OCI-LY7 (cell line): ENCODE measurements around the gene RAD51B. TPM values are rescaled to one million over a fixed set of nuclear protein-coding genes. Genes with fewer than 3 reads are reported as not detected.

Source experiments
- BruUV-seq: library from RNA; stranded (reverse); fragments of 400-500 nt; replicated peaks from 2 replicates; lab custom pipeline; 2021; lab: Mats Ljungman, UMichigan
- CTCF ChIA-PET: fragments of 300-600 bp; sonication (Branson Sonifier 250); formaldehyde crosslinking; loops from one replicate; lab custom pipeline; 2022; ENCODE audit warnings: antibody characterized with exemption; ENCODE audit not compliant: unreplicated experiment; lab: Charles Lee
- POLR2A ChIA-PET: fragments of 300-600 bp; sonication (Branson Sonifier 250); formaldehyde crosslinking; loops from one replicate; lab custom pipeline; 2022; ENCODE audit warnings: antibody characterized with exemption; lab: Charles Lee
- DNase-seq: peaks from one replicate; pipeline ENCODE4 v3.0.0-alpha.2; 2015; ENCODE audit warnings: low spot score
- H2AFZ ChIP-seq: fragments of 200-600 bp; sonication (generic), shearing (Covaris generic); 2 replicates; pipeline ENCODE4 v1.6.1; 2014; ENCODE audit warnings: mild to moderate bottlenecking, antibody characterized with exemption, low read length, moderate library complexity
- H3K27ac ChIP-seq: fragments of 200-600 bp; sonication (generic); 2 replicates; pipeline ENCODE4 v1.5.1; 2014; ENCODE audit warnings: mixed run types, low read depth, mild to moderate bottlenecking, moderate library complexity, low read length, inconsistent platforms; ENCODE audit not compliant: poor library complexity, severe bottlenecking
- H3K36me3 ChIP-seq: fragments of 200-600 bp; sonication (generic); 2 replicates; pipeline ENCODE4 v1.6.1; 2014; ENCODE audit warnings: mild to moderate bottlenecking, antibody characterized with exemption, low read length, moderate library complexity, mixed read lengths; ENCODE audit not compliant: insufficient read depth
- H3K4me1 ChIP-seq: fragments of 200-600 bp; sonication (generic); 2 replicates; pipeline ENCODE4 v1.5.1; 2014; ENCODE audit warnings: mild to moderate bottlenecking, low read length; ENCODE audit not compliant: insufficient read depth, poor library complexity, severe bottlenecking
- H3K4me2 ChIP-seq: fragments of 200-600 bp; sonication (generic); 2 replicates; pipeline ENCODE4 v1.6.1; 2014; ENCODE audit warnings: mild to moderate bottlenecking, low read length
- H3K4me3 ChIP-seq: fragments of 200-600 bp; sonication (generic); 2 replicates; pipeline ENCODE4 v1.5.1; 2014; ENCODE audit warnings: mild to moderate bottlenecking, low read depth, low read length; ENCODE audit not compliant: poor library complexity, severe bottlenecking
- H3K79me2 ChIP-seq: fragments of 200-600 bp; sonication (generic); 2 replicates; pipeline ENCODE4 v1.6.1; 2016; ENCODE audit warnings: low read depth, mild to moderate bottlenecking, low read length, moderate library complexity, mixed read lengths; ENCODE audit not compliant: insufficient read depth
- H3K9me2 ChIP-seq: fragments of 200-600 bp; sonication (generic); 2 replicates; pipeline ENCODE4 v1.6.1; 2016; ENCODE audit warnings: mild to moderate bottlenecking, low read length, mixed read lengths; ENCODE audit not compliant: insufficient read depth
- H3K9me3 ChIP-seq: fragments of 200-600 bp; sonication (generic); 2 replicates; pipeline ENCODE4 v1.6.1; 2014; ENCODE audit warnings: mild to moderate bottlenecking, mixed run types, low read length, mixed read lengths
- H4K20me1 ChIP-seq: fragments of 200-600 bp; sonication (generic); 2 replicates; pipeline ENCODE4 v1.6.1; 2014; ENCODE audit warnings: mild to moderate bottlenecking, antibody characterized with exemption, low read length, moderate library complexity, mixed read lengths; ENCODE audit not compliant: insufficient read depth
- EZH2phosphoT487 ChIP-seq: fragments of 200-600 bp; sonication (generic); IDR thresholded peaks from 2 replicates; pipeline ENCODE4 v1.6.1; 2018; ENCODE audit warnings: low read depth, borderline replicate concordance, mild to moderate bottlenecking, mixed run types, antibody characterized with exemption, low read length, moderate library complexity, mixed read lengths
- intact Hi-C: fragments of 100-400 bp; cut with micrococcal nuclease; formaldehyde crosslinking; loops from one replicate; pipeline ENCODE4 v1.10.0; 2022; ENCODE audit not compliant: unreplicated experiment
- total RNA-seq, 2 experiments: library from RNA; depleted of rRNA in 1 of 2; stranded (reverse); fragments of >200 nt in 1 of 2; shearing (Covaris generic) in 1 of 2; gene quantifications; 2 replicates each; pipeline ENCODE4 v1.2.3, GENCODE V29; 2014 to 2022
- TF ChIP-seq, protein P1 (sequence below): fragments of 200-600 bp; sonication (generic); conservative IDR thresholded peaks from 2 replicates; pipeline ENCODE4 v1.5.1; 2014; ENCODE audit warnings: mild to moderate bottlenecking, antibody characterized with exemption, low read length, moderate library complexity, mixed read lengths

Gene RAD51B
- total RNA-seq, 2 experiments from 2014 or later: 41.4 to 89.9 TPM

DNA sequence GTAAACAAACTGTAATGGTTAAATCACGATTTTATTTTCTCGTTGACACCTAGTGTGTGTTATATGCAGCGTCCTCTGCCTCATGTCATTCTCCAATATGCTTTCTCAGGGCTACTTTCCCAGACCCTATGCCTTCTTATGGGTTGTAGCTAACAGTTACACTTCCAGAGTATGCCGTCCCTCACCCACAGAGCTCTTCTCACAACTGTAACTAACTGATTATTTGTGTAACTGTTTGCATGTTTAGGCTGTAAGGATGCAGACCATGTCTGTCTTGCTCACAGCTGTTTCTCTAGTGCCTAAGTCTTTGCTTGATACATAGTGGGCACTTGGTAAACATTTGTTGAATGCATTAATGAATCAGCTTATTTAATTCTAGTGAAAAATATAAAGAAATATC is 555.8 kb downstream of the RAD51B start:
- intact Hi-C loops: loop anchor here (5.0 kb wide), 1 partner anchor 132 kb away; no protein-coding TSS in a partner anchor
- POLR2A ChIA-PET: interaction anchor here (0.5 to 3.3 kb wide), 22 partner anchors 9 to 447 kb away, joined by 3 to 19 read pairs (median 4); partner anchors contain the start of gene ZFP36L1

GRCh38 chr14:68376067-68376779 is 556.6 kb downstream of the RAD51B start:
- TF ChIP-seq EZH2phosphoT487: no peak
- TF ChIP-seq, protein P1, sequence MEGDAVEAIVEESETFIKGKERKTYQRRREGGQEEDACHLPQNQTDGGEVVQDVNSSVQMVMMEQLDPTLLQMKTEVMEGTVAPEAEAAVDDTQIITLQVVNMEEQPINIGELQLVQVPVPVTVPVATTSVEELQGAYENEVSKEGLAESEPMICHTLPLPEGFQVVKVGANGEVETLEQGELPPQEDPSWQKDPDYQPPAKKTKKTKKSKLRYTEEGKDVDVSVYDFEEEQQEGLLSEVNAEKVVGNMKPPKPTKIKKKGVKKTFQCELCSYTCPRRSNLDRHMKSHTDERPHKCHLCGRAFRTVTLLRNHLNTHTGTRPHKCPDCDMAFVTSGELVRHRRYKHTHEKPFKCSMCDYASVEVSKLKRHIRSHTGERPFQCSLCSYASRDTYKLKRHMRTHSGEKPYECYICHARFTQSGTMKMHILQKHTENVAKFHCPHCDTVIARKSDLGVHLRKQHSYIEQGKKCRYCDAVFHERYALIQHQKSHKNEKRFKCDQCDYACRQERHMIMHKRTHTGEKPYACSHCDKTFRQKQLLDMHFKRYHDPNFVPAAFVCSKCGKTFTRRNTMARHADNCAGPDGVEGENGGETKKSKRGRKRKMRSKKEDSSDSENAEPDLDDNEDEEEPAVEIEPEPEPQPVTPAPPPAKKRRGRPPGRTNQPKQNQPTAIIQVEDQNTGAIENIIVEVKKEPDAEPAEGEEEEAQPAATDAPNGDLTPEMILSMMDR: no peak
- H3K4me2 ChIP-seq: peak overlapping the region; percentile 64
- no TSS peak for BruUV-seq
- no peaks in the 10 kb centered on the region for H3K36me3 ChIP-seq
- peak overlapping the region; percentile 75; the same call in 1 of the 2 replicates for H2AFZ ChIP-seq
- POLR2A ChIA-PET: interaction anchor here (0.5 to 3.3 kb wide), 16 partner anchors 10 to 447 kb away, joined by 3 to 20 read pairs (median 4); no protein-coding TSS in a partner anchor
- no peaks in the 10 kb centered on the region for H3K9me2 ChIP-seq
- peaks cover 81% of the 10 kb centered on the region for H3K4me1 ChIP-seq
- H3K9me3 ChIP-seq: peaks cover 5% of the 10 kb centered on the region; the same call in 1 of the 2 replicates
- peak overlapping the region; percentile 72 for H3K27ac ChIP-seq
- H4K20me1 ChIP-seq: no peaks in the 10 kb centered on the region
- no peak overlapping the region for H3K4me3 ChIP-seq
- CTCF ChIA-PET: interaction anchor here (1.1 kb wide), 2 partner anchors 14 to 24 kb away, joined by 3 read pairs; no protein-coding TSS in a partner anchor
- intact Hi-C loops: loop anchor here (5.0 kb wide), 1 partner anchor 131 kb away; no protein-coding TSS in a partner anchor
- no peaks in the 10 kb centered on the region for H3K79me2 ChIP-seq
- DNase-seq: no peak

More for the DNA sequence above, 555.8 kb downstream of the RAD51B start:
- TF ChIP-seq, protein P1: no peak
- TF ChIP-seq EZH2phosphoT487: no peak
- H3K4me3 ChIP-seq: no peak overlapping the region
- no peaks in the 10 kb centered on the region for H4K20me1 ChIP-seq
- H3K79me2 ChIP-seq: no peaks in the 10 kb centered on the region
- H2AFZ ChIP-seq: peak overlapping the region; percentile 71; the same call in 1 of the 2 replicates
- peak overlapping the region; percentile 64 for H3K4me2 ChIP-seq
- peak overlapping the region; percentile 72 for H3K27ac ChIP-seq
- peaks cover 85% of the 10 kb centered on the region for H3K4me1 ChIP-seq
- peaks cover 5% of the 10 kb centered on the region; the same call in 1 of the 2 replicates for H3K9me3 ChIP-seq
- BruUV-seq: no TSS peak
- DNase-seq: no peak
- no peaks in the 10 kb centered on the region for H3K36me3 ChIP-seq
- CTCF ChIA-PET: interaction anchor here (1.1 kb wide), 1 partner anchor 13 kb away, joined by 3 read pairs; no protein-coding TSS in a partner anchor
- H3K9me2 ChIP-seq: no peaks in the 10 kb centered on the region
